ENCODE measurements around the gene SCFD2.
A peak's percentile ranks its signal among the peaks of the same experiment; 100 is the strongest.
"Not testable (repeated sequence)": the region's sequence is repeated elsewhere in the genome, so short reads cannot be mapped to it uniquely, and the experiment has no call there.

The SCFD2 gene

DNA sequence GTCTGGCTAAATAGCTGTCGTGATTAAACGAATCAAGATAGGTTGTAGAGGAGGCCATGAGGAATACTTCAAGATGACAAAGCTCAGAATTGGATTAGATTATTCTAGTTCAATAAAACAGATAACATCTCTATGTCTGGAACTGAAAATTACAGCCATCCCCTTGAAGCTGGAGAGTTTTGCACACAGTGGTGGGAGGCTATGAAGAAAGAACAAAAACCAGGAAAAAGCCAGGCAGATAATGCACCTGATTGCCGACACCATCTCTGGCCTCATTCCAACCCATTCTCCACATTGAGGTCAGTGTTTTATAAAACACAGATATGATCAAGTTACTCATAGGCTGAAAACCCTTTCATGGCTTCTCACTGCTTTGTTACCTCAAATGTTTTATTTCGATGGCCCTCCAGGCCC, 315.5 kb downstream of the SCFD2 start:
- DNase-seq (ENCODE audit: low spot score) = no peak

DNA sequence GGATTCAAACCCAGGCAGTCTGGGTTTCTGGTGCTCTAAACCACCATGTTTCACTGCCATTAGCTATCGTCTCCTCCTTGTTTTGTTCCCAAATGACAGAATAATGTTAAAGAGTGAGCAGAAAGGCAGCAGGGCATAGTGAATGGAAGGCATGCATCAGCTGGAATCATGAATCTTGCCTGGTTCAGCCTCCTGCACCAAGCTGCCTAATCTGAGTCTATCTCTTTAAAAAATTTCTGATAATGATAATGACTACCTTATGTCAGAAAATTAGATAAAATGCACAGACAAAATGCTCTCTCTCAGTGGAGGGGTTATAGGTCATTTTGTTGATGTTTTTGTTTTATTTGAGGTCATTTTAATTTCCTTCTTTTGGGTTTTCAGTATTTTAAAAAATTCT, 316.3 kb downstream of the SCFD2 start:
- DNase-seq (ENCODE audit: low spot score) = no peak

DNA sequence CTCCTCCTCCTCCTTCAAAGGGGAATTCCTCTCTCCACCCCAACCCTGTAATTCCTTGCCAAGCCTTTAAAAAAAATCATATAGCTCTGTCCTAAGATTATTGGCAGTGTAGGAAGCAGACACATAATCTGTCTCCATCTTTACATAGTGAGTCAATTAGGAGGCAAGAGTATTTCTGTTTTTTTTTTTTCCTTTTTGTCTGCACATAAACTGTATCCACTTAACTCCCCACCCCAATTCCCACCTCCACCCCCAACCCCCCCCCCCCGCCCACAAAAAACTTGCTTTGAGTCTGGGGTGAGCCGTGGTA, 321.3 kb downstream of the SCFD2 start:
- no peak for DNase-seq (ENCODE audit: low spot score)

DNA sequence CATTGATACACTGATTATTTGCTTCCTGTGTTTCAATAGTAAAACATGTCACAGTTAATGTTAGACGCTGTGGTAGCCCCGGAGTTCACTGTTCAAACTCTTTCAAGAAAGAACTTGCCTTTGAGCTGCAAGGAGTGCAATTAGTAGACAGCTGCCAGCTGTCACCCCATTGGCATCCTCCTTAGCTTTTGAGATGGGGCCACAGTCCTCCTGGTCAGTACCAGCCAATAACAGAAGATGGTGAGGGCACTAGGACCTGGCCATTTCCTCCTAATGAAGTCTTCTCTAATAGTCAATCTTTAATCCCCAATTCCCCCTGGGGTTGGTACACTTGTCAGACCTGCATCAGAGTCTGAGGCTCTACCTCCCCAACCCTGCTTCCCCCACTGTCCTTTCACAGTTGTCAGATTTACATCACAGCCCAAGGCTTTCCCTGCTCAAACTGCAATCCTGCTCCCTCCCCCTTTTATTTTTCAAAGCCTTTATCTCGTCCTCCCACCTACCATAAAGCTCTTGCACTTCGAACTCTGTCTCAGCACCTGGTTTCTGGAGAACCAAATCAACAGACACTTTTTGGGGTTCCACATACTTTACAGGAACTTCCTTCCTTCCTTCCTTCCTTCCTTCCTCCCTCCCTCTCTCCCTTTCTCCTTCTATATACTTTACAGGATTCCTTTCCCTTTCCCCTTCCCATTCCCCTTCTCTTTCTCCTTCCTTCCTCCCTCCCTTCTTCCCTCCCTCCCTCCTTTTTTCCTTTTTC, 321.8 kb downstream of the SCFD2 start:
- no peak for DNase-seq (ENCODE audit: low spot score)

DNA sequence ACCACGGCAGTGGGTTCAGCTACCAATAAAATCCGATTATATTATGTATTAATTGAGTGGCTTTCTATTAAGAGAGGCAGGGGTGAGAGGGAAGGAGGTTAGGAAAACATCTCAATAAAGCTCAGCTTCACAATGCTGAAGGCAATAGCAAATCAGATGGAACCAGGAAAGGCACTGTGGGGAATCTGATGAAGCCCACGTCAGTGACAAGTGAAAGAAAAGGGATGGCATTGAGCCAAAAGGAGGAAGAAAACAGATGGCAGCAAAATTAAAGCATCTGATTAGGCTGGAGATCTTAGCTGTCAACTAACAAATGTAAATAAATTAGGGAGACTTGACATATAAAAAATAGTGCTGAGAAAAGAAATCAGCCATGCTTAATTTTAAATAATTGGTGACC, 322.8 kb downstream of the SCFD2 start:
- no peak for DNase-seq (ENCODE audit: low spot score)

DNA sequence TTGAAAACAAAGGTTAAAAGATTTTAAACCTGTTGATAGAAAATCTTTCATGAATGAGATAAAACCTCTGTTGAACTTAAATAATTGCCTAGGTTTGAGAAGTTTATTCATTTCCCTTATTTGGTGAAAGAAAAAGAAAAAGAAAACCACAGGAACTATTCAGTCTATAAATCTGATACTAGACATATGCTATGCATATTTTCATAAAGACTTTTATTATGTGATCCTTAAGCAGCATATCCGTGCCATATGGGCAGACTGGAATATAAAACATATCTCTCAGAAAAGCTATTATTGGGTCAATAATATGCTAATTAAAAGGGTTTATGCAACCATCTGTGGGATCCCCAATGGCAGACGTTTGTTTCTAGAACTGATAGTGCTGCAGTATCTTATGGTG, 325.0 kb downstream of the SCFD2 start:
- no peak for DNase-seq (ENCODE audit: low spot score)

DNA sequence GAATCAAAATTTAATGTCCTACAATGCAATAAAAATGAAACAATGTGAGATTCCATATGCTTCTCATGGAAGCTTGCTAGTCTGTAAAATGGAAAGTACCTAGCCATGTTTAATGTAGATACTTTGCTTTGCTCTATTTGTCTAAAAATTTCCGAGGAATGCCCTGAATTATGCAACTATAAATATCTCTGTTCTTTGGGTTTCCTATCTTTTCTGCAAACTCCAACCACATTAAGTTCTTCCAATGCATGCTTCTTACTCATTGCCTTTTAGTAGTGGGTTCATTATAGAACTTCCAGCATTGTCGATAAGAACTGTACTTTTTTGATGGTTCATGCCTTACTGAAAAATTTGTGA, 325.4 kb downstream of the SCFD2 start:
- no peak for DNase-seq (ENCODE audit: low spot score)

DNA sequence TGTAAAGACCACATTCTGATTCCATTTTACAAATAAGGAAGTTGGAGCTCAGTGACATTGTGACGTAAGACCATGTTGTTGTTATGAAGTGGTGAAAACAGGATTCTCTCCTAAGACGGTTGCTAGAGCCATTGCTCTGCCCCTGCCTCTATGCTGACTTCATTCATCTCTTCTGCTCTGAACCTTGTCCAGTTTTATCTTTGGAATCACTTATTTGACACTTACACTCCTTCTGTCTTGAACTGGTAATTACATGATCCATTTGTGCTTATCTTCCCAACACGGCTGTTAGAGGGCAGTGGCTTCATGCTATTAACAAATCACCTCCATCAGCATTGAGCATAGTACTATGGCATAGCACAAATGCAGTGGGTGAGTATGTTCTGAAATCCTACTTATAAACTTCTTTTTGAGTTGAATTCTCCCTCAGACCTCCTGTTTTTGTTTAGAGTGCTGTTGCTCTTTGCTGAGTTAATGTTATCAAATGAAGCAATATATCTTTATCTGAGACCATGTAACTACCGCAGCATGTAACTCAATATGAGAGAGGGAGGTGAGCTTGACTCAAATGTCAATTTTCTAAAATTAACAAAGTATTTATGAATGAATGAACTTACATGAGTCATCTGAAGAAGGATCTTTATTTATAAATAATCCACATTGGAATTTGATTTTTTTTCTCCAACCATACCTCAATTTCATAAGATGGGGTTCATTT, 326.0 kb downstream of the SCFD2 start:
- no peak for DNase-seq (ENCODE audit: low spot score)

DNA sequence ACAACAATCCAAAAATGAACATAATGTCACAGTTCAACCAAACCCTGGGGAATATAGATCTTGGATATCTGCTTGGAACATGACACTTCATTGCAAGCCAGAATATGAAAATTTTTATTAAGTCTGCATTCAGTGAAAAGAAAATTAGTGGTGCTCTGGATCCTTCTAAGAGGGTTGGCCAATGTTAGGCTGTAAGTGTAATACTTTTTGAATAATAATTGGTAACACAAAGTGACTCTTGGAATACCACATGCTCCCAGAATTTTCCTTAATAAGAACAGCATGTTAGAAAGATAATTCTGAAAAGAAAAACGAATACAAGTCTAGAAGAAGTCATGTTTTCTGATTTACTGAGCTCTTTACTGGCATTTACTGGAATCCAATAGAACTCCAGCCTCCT, 328.0 kb downstream of the SCFD2 start:
- no peak for DNase-seq (ENCODE audit: low spot score)

DNA sequence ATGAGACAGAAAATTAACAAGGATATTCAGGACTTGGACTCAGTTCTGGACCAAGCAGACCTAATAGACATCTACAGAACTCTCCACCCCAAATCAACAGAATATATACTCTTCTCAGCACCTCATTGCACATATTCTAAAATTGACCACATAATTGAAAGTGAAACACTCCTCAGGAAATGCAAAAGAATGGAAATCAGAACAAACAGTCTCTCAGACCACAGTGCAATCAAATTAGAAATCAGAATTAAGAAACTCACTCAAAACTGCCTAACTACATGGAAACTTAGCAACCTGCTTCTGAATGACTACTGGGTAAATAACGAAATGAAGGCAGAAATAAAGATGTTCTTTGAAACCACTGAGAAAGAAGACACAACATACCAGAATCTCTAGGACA, 333.0 kb downstream of the SCFD2 start:
- not testable (repeated sequence) for DNase-seq (ENCODE audit: low spot score)

DNA sequence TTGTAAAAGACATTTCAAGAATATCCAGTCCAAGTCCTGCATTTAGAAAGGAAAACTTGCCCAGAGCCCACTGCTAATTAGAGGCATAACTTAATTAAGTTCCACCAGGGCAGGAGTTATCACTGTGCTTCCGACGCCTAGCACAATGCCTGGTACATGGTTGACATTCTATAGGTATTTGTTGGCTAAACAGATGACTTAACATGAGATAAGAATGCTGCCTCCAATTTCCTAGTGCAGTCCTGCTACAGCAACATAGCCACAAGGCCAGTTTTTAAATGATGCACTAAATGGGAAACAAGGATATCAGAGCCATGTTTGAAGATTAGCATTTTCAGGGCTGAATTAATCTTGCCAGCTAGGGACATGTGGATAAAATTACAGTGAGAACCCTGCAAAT, 339.6 kb downstream of the SCFD2 start:
- DNase-seq (ENCODE audit: low spot score) = no peak

DNA sequence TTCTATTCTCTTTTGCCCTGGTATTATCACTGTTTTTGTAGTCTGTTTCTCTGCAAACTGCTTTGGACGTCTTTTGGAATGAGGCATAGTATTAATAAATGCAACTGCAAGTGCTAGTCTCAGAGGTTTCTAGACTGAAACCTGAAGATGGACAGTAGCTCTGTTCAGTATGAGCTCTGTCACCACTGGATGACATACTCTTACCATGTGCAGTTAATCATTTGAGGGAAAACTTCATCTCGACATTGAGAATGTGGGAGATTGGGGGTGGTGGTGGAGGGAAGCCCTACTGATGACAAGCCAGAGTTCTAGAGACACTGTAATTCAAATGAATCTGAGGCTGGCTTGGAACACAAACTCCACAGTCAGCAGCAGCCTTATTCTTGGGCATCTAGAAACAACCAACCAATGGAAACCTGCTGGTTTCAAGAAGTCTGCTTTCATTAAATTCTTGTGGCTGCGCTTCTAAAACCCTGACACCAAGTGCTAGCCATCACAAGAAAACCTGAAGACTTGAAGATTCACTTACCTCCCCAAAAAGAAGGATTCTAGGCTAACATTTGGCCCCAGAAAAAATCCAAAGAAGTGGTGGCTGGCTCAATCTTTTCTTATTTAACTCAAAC, 342.1 kb downstream of the SCFD2 start:
- DNase-seq (ENCODE audit: low spot score) = no peak

DNA sequence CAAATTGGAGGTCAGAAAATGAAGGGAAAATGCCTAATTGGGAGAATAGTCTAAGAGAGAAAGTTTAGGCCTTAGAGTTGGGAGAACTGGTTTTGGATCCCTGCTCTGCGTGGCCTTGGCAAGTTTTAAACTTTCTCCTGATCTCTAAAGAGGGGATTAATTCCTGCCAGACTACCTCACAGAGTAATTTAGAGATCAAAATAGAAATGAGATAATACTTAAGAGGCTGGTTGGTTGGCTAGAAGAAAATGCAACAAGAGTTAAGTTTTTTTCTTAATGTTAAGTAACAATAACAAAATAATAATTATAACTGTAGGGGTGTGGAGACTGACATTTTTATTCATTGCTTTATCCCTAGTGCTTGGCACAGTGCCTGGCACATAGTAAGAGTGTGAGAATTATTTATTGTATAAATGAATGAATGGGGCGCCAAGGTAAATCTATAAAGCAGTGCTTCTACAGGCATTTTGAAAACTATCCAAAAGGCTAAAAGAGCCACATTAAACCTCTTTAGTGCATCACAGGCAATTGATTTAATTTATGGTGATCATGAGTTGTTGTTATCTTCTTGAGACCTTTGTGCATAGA, 343.3 kb downstream of the SCFD2 start:
- no peak for DNase-seq (ENCODE audit: low spot score)

DNA sequence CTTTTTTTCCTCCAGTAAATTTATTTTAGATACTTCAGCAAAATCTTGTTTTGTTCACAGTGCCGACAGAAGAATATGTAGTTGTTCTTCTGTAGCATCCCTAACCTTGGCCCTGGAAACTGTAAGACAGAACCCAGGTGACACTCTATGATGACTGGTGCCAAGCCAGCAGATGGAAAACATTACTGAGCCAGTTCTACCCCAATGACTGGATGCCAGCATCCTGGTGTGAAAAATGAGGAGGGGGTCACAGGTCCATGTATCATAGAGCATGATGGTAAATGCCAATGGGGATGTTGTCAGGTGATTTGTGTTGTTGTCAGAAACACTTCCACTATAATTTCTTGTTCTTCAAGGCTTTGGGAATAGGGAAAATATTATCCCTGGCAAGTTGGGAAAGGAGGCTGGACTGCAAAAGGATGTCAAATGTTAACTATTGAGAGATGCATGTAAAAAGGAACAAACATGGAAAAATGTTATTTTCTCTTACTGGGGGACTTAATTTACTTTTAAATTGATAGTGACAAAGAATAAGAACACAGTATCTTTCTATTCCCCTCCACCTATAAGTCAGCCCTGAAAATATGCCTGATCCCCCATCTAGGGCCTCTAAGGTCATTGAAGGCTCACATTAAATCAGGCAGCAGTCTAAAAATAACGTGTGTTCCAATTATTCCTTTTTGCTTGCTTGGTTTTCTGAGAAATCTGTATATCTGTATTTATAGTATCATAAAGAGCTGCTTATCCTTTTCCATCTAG, 343.9 kb downstream of the SCFD2 start:
- no peak for DNase-seq (ENCODE audit: low spot score)

DNA sequence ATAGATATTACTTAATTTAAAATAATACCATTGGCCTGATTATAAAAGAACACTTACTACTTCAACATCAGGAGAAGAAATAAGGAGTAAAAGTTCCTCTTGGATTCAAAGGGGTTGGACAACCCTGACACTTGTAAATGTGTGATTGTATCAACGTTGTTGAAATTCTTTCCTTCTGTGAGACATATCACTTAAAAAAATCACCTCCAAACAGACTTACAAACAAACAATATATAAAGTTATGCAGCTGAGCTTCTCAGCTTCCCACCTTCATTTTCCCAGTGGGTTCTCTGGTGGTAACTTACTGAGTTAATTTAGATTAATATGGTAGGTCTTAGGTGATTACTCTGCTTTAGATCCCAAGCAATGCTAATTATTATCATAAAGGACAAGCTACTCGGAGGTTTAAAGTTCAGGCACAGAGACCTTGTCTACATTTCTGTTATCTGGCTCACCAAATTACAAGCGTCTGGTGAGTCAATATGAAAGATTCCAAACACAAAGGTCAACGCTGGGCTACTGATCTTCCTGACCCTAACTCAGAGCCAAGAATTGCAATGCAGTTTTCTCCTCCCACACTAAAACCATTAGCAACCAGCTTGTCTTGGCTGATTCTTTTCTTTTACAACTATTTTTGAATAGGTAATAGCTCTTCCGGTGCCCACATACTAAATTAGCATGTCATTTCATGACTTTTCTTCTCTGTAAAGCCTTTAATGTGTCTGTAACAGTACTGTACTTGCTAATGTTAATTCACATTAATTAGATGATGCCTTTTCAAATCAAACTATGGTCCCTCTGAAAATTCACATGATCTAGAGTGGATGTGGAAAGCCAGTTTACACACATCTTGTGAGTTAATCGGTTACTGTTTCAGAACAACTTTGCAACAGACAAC, 346.1 kb downstream of the SCFD2 start:
- DNase-seq (ENCODE audit: low spot score) = peak; percentile 54

DNA sequence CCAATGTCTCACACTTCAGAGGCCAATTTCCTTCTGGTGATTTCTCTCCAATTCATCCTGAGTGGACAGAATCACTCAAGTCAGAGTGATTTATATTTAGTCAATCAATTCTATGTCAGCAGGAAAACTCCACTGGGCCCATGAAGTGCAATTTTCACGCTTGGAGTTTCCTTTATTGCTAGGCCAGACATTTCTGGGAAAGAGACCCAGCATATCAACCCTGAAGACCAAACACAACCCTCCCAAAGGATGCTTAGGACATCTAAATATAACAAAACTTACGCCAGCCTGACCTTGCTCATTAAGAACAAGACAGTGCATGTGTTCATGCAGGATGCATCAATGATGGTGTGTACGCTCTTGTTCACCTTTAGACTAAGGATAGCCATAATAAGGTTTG, 347.4 kb downstream of the SCFD2 start:
- DNase-seq (ENCODE audit: low spot score) = no peak

DNA sequence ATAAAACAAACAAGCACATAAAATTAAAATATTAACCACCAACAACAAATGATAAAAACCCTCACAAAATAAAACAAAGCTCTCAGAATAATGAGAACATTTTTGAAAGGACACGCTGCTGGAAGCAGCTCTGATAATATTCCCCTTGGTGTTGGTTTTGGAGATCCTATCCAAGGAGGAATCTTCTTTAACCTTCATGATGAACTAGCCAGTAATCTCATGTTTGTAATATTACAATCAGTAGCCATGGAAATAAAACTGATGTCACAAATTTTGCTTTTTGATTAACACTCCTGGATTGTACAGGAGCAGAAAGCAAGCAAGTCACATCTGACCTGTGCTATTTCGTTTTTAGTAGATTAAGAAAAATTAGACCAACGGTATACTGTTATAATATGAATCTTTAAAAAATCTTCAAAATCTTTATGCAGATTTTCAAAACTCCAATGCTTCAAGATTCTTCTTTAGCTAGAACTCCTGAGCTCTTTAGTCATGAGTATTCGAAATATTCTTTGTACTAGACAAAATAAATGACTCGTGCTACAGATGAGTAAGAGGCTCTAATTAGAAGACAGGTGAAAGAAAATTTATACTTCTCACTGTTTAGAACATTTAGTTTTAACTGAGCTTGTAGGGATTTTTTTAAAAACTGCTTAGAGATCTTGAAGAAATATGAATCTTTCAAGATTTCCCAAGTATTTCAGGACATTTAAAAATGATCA, 349.6 kb downstream of the SCFD2 start:
- no peak for DNase-seq (ENCODE audit: low spot score)

DNA sequence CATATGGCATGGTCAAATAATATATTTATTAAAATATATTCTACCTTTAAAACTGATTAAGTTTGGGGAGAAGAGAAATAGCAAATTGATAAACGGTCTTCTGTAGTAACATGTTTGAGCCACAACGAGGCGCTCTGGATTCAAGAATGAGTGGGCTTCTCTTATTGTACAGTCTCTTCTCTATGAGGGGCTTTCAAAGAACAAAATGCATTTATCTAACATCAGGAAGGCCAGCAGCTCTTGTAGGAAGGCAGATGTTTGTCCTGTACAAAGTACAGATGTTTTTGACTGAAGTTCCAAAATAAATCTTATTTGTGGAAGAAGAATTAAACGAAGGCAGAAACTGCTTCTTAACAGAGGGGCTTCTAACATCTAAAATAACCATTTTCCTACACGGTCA, 350.2 kb downstream of the SCFD2 start:
- DNase-seq (ENCODE audit: low spot score) = no peak

DNA sequence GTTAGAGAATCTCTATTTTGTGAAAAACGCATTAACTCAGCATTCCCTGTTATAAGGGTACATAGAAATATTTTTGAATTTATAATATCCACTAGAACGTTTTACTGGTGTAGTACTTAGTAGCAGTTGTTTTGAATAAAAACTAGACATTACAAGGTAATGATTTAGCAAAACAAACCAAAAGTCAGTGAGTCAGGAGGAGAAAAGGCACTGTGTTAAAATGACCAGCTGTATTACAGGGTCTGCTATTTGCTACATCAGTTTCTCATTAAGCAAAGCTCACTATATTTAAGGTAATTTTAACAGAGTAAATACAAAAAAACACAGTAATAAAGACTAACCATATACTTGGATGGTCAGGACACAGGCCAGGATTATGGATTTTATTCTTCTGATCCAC, 351.0 kb downstream of the SCFD2 start:
- DNase-seq (ENCODE audit: low spot score) = no peak

DNA sequence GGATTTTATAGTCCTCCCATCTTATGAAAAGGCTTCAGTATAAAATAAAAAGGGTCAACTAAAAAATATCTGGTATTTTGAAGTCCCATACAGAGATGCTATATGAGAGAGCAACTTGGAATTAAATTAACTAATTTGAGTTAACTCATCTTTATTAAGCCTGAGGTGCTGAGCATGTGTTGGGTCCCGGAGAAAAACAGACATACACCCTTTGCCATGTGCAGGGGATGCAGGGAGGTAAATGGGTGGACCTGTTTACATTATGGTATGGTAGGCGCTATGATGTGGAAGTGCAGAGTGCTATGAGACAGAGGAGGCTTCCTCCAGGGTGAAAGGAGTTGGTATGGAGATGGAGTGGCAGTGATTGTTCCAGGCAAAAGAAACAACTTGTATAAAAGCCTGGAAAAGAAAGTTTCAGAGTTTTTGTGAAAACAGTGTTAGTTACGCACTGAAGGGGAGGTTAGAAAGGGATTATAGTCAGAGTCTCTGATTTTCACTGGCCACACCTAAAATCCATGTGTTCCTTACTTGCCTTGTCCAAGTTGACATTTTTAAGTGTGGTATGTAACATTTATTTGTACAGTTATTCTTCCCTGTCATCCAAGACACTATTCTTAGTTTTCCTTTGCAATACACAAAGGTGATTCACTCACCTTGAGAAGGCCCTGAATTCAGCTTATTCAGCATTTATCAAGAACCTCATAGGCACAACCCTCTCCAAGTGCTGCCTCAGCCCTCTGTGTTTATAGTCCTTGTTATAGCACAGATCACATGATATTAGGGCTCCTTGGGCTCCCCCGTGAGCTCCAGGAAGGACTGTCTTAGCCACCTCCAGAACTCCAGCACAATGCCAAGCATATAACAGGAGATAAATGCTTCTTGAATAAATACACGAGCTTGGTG, 351.7 kb downstream of the SCFD2 start:
- DNase-seq (ENCODE audit: low spot score) = no peak
